GM10266 (cell line): ENCODE data around the gene RDX.

Experiments used
- DNase-seq: peaks from one replicate; pipeline ENCODE4 v3.0.0; 2012; ENCODE audit errors: extremely low spot score
- TF ChIP-seq, protein P1 (sequence below): IDR thresholded peaks from 2 replicates; pipeline ENCODE4 v1.5.1; 2012; ENCODE audit warnings: mild to moderate bottlenecking, low read depth; ENCODE audit not compliant: control insufficient read depth, insufficient read depth; ENCODE audit errors: missing control alignments

RDX gene

DNA sequence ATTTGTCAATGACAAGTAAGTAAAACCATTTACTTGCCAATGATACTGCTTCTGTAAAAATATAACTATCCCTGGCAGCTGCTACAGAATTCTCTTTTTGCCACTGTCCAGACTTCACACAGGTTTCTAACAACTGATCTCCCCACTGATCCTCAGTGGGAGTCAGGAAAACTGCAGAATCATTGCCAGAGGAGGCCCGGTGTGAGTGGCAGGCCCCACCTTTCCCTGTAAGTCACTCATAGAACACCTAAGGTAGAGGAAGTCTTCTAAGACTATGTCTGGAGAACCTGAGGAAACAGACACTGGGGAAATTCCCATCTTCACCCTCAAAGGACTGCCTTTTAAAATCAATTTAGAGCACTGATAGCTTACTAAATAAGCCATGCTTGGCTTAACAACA is 136.9 kb downstream of the RDX start:
- DNase-seq, result no peak

DNA sequence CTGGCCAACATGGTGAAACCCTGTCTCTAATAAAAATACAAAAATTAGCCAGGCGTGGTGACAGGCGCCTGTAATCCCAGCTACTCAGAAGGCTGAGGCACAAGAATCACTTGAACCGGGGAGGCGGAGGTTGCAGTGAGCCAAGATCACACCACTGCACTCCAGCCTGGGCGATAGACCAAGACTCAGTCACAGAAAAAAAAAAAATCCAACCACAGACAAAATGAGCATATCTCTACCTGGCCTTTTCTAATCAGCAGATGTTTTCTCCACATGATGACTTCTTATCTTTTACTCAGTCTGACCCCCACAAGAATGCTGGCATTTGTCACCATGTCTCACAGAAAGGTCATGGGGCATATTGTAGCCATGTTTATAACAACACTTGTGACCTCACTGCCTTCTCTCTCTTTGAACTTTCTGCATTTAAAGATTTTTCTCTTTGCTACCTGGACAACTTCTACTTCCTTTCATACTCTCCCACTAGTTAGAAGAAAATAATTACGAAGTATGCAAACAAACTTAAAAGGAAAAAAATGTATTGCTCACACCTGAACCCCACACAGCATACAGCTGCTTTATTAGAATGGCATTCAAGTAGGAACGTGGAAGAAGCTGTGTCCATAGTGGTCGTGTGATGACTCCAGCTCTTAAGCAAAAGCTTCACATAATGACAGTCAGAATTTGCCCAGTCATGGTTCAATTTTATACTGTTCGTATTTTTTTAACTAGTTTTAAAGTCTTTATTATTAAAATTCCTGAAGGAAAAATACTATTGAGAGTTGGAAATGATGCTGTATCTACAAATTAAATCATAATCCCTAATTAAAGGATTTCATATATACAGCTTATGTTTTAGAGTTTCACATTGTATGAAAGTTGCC is 137.9 kb downstream of the RDX start:
- no peak for DNase-seq
- TF ChIP-seq, protein P1, sequence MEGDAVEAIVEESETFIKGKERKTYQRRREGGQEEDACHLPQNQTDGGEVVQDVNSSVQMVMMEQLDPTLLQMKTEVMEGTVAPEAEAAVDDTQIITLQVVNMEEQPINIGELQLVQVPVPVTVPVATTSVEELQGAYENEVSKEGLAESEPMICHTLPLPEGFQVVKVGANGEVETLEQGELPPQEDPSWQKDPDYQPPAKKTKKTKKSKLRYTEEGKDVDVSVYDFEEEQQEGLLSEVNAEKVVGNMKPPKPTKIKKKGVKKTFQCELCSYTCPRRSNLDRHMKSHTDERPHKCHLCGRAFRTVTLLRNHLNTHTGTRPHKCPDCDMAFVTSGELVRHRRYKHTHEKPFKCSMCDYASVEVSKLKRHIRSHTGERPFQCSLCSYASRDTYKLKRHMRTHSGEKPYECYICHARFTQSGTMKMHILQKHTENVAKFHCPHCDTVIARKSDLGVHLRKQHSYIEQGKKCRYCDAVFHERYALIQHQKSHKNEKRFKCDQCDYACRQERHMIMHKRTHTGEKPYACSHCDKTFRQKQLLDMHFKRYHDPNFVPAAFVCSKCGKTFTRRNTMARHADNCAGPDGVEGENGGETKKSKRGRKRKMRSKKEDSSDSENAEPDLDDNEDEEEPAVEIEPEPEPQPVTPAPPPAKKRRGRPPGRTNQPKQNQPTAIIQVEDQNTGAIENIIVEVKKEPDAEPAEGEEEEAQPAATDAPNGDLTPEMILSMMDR, result no peak

More for the DNA sequence above, 136.9 kb downstream of the RDX start:
- TF ChIP-seq, protein P1, result no peak

DNA sequence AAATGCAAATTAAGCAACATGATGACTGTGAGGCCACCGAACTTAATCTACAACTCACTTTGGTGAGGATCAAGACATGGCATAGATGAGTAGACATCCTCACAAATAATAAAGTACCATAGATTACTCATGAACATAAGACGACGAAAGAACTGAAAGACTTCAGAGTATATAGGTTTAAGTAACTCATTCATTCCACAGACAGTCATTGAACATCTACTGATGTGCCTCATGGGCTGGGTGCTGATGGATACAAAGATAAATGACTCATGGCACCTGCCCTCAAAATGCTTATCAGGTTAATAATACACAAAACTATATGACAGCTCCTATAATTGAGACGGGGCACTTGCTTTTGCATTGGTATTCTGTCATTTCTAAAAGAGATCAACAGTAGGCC is 139.9 kb downstream of the RDX start:
- no peak for DNase-seq
- TF ChIP-seq, protein P1, result no peak

DNA sequence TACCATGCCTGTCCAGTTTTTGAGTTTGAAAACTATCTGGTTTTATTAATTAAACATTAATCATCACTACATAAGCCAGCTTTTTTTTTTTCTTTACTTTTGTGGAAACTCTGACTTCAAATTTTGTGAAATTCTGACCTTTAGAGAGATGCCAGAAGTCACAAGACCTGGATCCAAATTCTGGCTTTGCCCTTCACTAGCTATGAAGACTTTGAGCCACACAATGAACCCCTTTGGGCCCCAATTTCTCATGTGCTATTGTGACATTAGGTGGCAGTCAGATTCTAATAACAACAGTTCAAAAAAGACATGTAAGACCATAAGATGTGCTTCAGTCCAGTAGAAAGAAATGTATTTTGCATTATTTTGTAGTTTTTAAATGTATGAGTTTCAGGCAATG is 142.9 kb downstream of the RDX start:
- TF ChIP-seq, protein P1, result no peak
- DNase-seq, result no peak

DNA sequence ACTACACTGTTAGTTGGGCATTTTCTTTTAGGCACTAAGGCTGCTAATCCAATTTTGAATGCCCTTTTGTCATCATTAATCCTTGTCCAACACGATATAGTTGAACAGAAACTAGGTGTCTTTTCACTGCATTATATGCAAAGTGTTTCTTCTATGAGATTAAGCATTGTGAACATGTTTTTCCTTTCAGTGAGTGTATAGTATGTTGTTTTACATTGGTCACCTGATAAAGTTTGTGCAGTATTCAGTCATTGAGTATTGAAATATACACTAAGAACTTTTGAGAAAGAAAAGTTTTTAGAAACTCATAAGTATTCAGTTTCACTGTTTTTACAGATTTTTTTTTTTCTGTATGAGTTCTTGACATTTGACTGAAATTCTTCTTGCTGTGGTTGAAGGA is 144.2 kb downstream of the RDX start:
- DNase-seq, result no peak
- TF ChIP-seq, protein P1, result no peak

DNA sequence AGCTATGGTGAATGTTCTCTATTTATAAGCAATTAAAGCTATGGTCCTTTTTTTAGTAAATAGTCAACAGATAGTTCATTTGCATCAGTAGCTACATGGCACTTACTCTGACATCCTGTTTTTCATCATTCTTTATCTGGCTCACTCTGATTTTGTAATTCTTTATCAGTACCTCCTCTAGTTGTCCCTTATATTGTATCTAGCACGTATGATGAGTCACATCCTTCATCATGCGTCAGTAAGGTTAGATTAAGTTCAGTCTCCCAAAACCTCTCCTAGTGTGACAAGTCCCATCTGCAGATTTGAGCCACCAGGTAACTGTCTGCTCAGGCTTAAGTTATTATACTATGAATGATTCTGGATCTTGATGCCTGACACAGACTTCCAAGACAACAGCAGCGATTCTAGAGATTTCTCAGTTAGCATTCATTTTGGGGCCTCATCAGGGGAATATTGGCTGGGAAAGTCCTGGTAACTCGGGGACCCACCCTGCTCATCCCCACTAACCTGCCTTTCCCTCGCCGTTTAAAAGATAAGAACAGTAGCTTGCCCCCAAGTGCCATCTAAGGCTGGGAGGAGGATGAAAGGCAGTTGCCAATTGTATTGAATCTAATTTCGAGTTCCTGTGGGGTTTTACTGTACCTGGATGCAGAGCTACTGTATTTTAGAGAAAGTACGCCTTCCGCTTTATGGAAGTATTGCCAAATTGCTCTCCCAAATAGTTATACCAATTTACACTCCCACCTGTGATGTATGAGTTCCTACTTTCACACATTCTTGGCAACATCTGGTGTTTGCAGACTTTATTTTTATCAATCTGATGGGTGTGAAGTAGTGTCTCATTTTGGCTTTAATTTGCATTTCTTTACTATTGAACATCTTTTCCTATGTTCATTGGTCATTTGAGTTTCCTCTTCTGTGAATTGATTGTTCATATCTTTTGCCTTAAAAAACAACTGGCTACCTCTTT is 147.4 kb downstream of the RDX start:
- TF ChIP-seq, protein P1, result no peak
- DNase-seq, result no peak
